H9 (cell line): Measurements from ENCODE around the gene PSMD6. TPM values are rescaled to one million over a fixed set of nuclear protein-coding genes. Genes with fewer than 3 reads are reported as not detected.

ENCODE experiments used
- DNase-seq: peaks from one replicate; pipeline ENCODE4 v3.0.0-alpha.2; 2017
- H2AFZ ChIP-seq: one replicate; pipeline ENCODE4 v1.6.1; 2013; ENCODE audit warnings: mild to moderate bottlenecking, low read length, control low read depth, moderate library complexity
- H2AK5ac ChIP-seq: 2 replicates; pipeline ENCODE4 v1.6.1; 2013; ENCODE audit warnings: low read length, control low read depth, mixed read lengths; ENCODE audit not compliant: insufficient read length
- H2BK120ac ChIP-seq: one replicate; pipeline ENCODE4 v1.6.1; 2013; ENCODE audit warnings: low read depth, mild to moderate bottlenecking, low read length, control low read depth, inconsistent platforms; ENCODE audit not compliant: poor library complexity, severe bottlenecking
- H2BK12ac ChIP-seq: 2 replicates; pipeline ENCODE4 v1.6.1; 2013; ENCODE audit warnings: low read length, control low read depth, mixed read lengths, low read depth; ENCODE audit not compliant: insufficient read length
- H2BK15ac ChIP-seq: 2 replicates; pipeline ENCODE4 v1.6.1; 2013; ENCODE audit warnings: low read depth, low read length, control low read depth
- H2BK20ac ChIP-seq: one replicate; pipeline ENCODE4 v1.6.1; 2013; ENCODE audit warnings: low read depth, mild to moderate bottlenecking, low read length, control low read depth, inconsistent platforms; ENCODE audit not compliant: poor library complexity, severe bottlenecking
- H2BK5ac ChIP-seq: 2 replicates; pipeline ENCODE4 v1.6.1; 2013; ENCODE audit warnings: low read length, control low read depth, mixed read lengths; ENCODE audit not compliant: insufficient read length
- H3K14ac ChIP-seq: 2 replicates; pipeline ENCODE4 v1.6.1; 2013; ENCODE audit warnings: low read length, control low read depth; ENCODE audit not compliant: insufficient read depth
- H3K18ac ChIP-seq: 2 replicates; pipeline ENCODE4 v1.6.1; 2013; ENCODE audit warnings: low read depth, mild to moderate bottlenecking, mixed read lengths, low read length, control low read depth; ENCODE audit not compliant: insufficient read length
- H3K23ac ChIP-seq: 2 replicates; pipeline ENCODE4 v1.6.1; 2013; ENCODE audit warnings: low read length, control low read depth, mixed read lengths, low read depth; ENCODE audit not compliant: insufficient read length
- H3K23me2 ChIP-seq: 2 replicates; pipeline ENCODE4 v1.6.1; 2013; ENCODE audit warnings: low read depth, mild to moderate bottlenecking, mixed read lengths, low read length, control low read depth; ENCODE audit not compliant: insufficient read length, poor library complexity, severe bottlenecking
- H3K27ac ChIP-seq: 2 replicates; pipeline ENCODE4 v1.5.1; 2013; ENCODE audit warnings: low read length, control low read depth, mixed read lengths, low read depth; ENCODE audit not compliant: insufficient read length
- H3K27me3 ChIP-seq: 2 replicates; pipeline ENCODE4 v1.6.1; 2013; ENCODE audit warnings: low read length, control low read depth, inconsistent platforms; ENCODE audit not compliant: insufficient read depth
- H3K4ac ChIP-seq: 2 replicates; pipeline ENCODE4 v1.6.1; 2013; ENCODE audit warnings: low read depth, mild to moderate bottlenecking, control low read depth, inconsistent platforms, low read length, moderate library complexity
- H3K4me1 ChIP-seq: 2 replicates; pipeline ENCODE4 v1.6.1; 2013; ENCODE audit warnings: low read length, control low read depth, inconsistent platforms; ENCODE audit not compliant: insufficient read depth
- H3K4me2 ChIP-seq: 2 replicates; pipeline ENCODE4 v1.6.1; 2013; ENCODE audit warnings: low read length, control low read depth, mixed read lengths; ENCODE audit not compliant: insufficient read length, insufficient read depth
- H3K56ac ChIP-seq: 2 replicates; pipeline ENCODE4 v1.6.1; 2013; ENCODE audit warnings: low read depth, mild to moderate bottlenecking, mixed read lengths, low read length, control low read depth; ENCODE audit not compliant: insufficient read length
- H3K79me1 ChIP-seq: 2 replicates; pipeline ENCODE4 v1.6.1; 2013; ENCODE audit warnings: low read depth, mild to moderate bottlenecking, moderate library complexity, low read length, control low read depth, inconsistent platforms; ENCODE audit not compliant: insufficient read depth, poor library complexity, severe bottlenecking
- H3K79me2 ChIP-seq: 2 replicates; pipeline ENCODE4 v1.6.1; 2013; ENCODE audit warnings: low read length, control low read depth, inconsistent platforms; ENCODE audit not compliant: insufficient read depth
- H3K9ac ChIP-seq: 2 replicates; pipeline ENCODE4 v1.6.1; 2013; ENCODE audit warnings: low read length, control low read depth, mixed read lengths; ENCODE audit not compliant: insufficient read length; ENCODE audit errors: extremely low read depth
- H3K9me3 ChIP-seq: one replicate; pipeline ENCODE4 v1.6.1; 2013; ENCODE audit warnings: low read depth, low read length, inconsistent platforms; ENCODE audit not compliant: control insufficient read depth
- H3T11ph ChIP-seq: one replicate; pipeline ENCODE4 v1.6.1; 2013; ENCODE audit warnings: mild to moderate bottlenecking, low read length, control low read depth, inconsistent platforms
- H4K20me1 ChIP-seq: one replicate; pipeline ENCODE4 v1.6.1; 2013; ENCODE audit not compliant: control insufficient read depth, insufficient read length, insufficient read depth
- H4K5ac ChIP-seq: 2 replicates; pipeline ENCODE4 v1.6.1; 2013; ENCODE audit warnings: low read depth, mild to moderate bottlenecking, mixed read lengths, low read length, control low read depth; ENCODE audit not compliant: insufficient read length
- H4K8ac ChIP-seq: replicated peaks from 2 replicates; pipeline ENCODE4 v1.6.1; 2013; ENCODE audit warnings: low read length, control low read depth, mixed read lengths, low read depth; ENCODE audit not compliant: insufficient read length
- H4K91ac ChIP-seq: 2 replicates; pipeline ENCODE4 v1.6.1; 2013; ENCODE audit warnings: low read depth, mild to moderate bottlenecking, moderate library complexity, mixed read lengths, low read length, control low read depth; ENCODE audit not compliant: insufficient read length
- H3K27ac Mint-ChIP-seq, 3 experiments: 2 replicates in 2 of 3; 3 replicates in 1 of 3; pipeline ENCODE4 v1.8.0; 2020 to 2021; ENCODE audit warnings: mixed read lengths in 3 of 3, mild to moderate bottlenecking in 1 of 3, moderate library complexity in 1 of 3
- H3K27me3 Mint-ChIP-seq: 2 replicates; pipeline ENCODE4 v1.8.0; 2021; ENCODE audit warnings: low read depth, mild to moderate bottlenecking, moderate library complexity, mixed read lengths
- H3K36me3 Mint-ChIP-seq, 3 experiments: 2 replicates in 2 of 3; 3 replicates in 1 of 3; pipeline ENCODE4 v1.8.0; 2020 to 2021; ENCODE audit warnings: low read depth in 3 of 3, mixed read lengths in 3 of 3; ENCODE audit not compliant: insufficient read depth in 1 of 3
- H3K4me1 Mint-ChIP-seq, 2 experiments: 2 replicates each; pipeline ENCODE4 v1.8.0; 2020; ENCODE audit warnings: mixed read lengths in 2 of 2
- H3K4me3 Mint-ChIP-seq, 2 experiments: 2 replicates in 1 of 2; 3 replicates in 1 of 2; pipeline ENCODE4 v1.8.0; 2020 to 2021; ENCODE audit warnings: mild to moderate bottlenecking in 2 of 2, mixed read lengths in 2 of 2, moderate library complexity in 1 of 2
- H3K9me3 Mint-ChIP-seq, 2 experiments: 2 replicates in 1 of 2; 3 replicates in 1 of 2; pipeline ENCODE4 v1.8.0; 2020; ENCODE audit warnings: mild to moderate bottlenecking in 2 of 2, mixed read lengths in 2 of 2, moderate library complexity in 1 of 2
- WGBS: extraction: QIAGEN DNeasy Blood & Tissue Kit; methylation state at CpG from one replicate; pipeline ENCODE4 v1.1.7; 2013; ENCODE audit warnings: missing lambda C conversion rate, low lambda C conversion rate, mixed read lengths; ENCODE audit not compliant: insufficient read length; ENCODE audit errors: extremely low coverage; 5-methylcytosine and 5-hydroxymethylcytosine counted together
- total RNA-seq: library from RNA; stranded (reverse); gene quantifications from 2 replicates; pipeline ENCODE4 v1.2.1, GENCODE V29; 2021
- TF ChIP-seq, protein P1 (sequence below): fragments of 200-600 bp; sonication (generic); conservative IDR thresholded peaks from 3 replicates; pipeline ENCODE4 v1.8.0; 2021; ENCODE audit warnings: antibody characterized with exemption, mild to moderate bottlenecking

The PSMD6 gene
- total RNA-seq, 1 experiment from 2014 or later, result 112 TPM

DNA sequence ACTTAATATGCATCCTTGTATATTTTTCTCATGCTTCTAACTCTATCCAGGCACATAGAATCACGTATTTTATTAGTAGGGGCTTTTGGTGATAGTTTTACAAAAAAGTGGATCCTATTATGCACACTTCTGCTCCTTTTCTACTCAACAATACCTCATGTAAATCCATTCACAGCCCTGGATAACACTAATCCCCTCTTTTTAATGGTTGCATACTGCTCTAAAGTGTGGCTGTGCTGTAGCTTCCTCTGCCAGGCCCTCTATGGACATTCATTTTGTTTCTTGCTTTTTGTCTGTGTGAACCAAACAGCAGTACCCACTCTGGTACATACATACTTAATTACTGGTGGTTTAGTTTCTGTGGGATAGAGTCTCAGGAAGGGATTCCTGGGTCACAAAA is 59.8 kb downstream of the PSMD6 start:
- H3K4me1 Mint-ChIP-seq, result peaks cover 49 to 57% of the 10 kb centered on the region in 2 experiments

More for the DNA sequence above, 59.8 kb downstream of the PSMD6 start:
- Histone ChIP-seq H2BK20ac (no peak overlapping the region), H3K27ac (no peak overlapping the region), H3K4me1 (peaks cover 11% of the 10 kb centered on the region; the same call in 1 of the 2 replicates), H2BK15ac (no peak overlapping the region), H3K4ac (no peak overlapping the region), H2BK5ac (no peak overlapping the region), H3K4me2 (no peak overlapping the region), H4K20me1 (no peaks in the 10 kb centered on the region), H3K23ac (no peak overlapping the region), H3K79me1 (no peaks in the 10 kb centered on the region), H3K27me3 (no peaks in the 10 kb centered on the region), H3K56ac (no peak overlapping the region), H3K9me3 (no peaks in the 10 kb centered on the region), H3K9ac (no peak overlapping the region), H3K14ac (no peak overlapping the region), H2BK120ac (no peak overlapping the region), H3K18ac (no peak overlapping the region), H4K8ac (no peak overlapping the region), H4K91ac (no peak overlapping the region), H2AFZ (no peak overlapping the region), H2AK5ac (no peak overlapping the region), H3K79me2 (no peaks in the 10 kb centered on the region), H3T11ph (no peak overlapping the region), H4K5ac (no peak overlapping the region), H2BK12ac (no peak overlapping the region), H3K23me2 (no peaks in the 10 kb centered on the region)
- H3K9me3 Mint-ChIP-seq, result no peaks in the 10 kb centered on the region
- no CpG with 5 or more reads among the region's 1 CpG for WGBS
- TF ChIP-seq, protein P1, sequence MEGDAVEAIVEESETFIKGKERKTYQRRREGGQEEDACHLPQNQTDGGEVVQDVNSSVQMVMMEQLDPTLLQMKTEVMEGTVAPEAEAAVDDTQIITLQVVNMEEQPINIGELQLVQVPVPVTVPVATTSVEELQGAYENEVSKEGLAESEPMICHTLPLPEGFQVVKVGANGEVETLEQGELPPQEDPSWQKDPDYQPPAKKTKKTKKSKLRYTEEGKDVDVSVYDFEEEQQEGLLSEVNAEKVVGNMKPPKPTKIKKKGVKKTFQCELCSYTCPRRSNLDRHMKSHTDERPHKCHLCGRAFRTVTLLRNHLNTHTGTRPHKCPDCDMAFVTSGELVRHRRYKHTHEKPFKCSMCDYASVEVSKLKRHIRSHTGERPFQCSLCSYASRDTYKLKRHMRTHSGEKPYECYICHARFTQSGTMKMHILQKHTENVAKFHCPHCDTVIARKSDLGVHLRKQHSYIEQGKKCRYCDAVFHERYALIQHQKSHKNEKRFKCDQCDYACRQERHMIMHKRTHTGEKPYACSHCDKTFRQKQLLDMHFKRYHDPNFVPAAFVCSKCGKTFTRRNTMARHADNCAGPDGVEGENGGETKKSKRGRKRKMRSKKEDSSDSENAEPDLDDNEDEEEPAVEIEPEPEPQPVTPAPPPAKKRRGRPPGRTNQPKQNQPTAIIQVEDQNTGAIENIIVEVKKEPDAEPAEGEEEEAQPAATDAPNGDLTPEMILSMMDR, result no peak
- no peak for DNase-seq
- no peak overlapping the region for H3K4me3 Mint-ChIP-seq
- H3K27ac Mint-ChIP-seq, result no peak overlapping the region; a peak in 1 of 7 replicates
- no peaks in the 10 kb centered on the region for H3K36me3 Mint-ChIP-seq
- no peaks in the 10 kb centered on the region for H3K27me3 Mint-ChIP-seq
